Measurements from ENCODE around the gene TRA2B.

The TRA2B gene

GRCh38 chr3:185949515-185949914 is 11.7 kb upstream of the TRA2B start:
- DNase-seq: no peak

GRCh38 chr3:185948292-185948691 is 10.5 kb upstream of the TRA2B start:
- DNase-seq: no peak

DNA sequence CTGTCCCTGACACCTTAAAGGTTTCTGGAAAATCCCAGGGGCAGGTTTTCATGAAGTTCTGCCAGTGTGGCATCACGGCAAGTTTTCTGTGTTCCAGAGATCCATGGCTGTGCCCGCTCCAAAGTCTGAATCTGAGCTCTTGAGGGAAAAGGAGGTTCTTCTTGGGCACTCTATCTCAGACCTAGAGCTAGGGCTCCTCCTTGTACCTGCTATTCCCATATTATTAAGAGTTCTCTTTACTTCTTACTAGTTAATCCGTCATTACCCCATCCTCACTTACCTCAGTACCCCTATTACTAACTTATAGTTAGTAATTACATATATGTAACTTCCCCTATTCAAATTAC is 5.9 kb upstream of the TRA2B start:
- no peak for DNase-seq

DNA sequence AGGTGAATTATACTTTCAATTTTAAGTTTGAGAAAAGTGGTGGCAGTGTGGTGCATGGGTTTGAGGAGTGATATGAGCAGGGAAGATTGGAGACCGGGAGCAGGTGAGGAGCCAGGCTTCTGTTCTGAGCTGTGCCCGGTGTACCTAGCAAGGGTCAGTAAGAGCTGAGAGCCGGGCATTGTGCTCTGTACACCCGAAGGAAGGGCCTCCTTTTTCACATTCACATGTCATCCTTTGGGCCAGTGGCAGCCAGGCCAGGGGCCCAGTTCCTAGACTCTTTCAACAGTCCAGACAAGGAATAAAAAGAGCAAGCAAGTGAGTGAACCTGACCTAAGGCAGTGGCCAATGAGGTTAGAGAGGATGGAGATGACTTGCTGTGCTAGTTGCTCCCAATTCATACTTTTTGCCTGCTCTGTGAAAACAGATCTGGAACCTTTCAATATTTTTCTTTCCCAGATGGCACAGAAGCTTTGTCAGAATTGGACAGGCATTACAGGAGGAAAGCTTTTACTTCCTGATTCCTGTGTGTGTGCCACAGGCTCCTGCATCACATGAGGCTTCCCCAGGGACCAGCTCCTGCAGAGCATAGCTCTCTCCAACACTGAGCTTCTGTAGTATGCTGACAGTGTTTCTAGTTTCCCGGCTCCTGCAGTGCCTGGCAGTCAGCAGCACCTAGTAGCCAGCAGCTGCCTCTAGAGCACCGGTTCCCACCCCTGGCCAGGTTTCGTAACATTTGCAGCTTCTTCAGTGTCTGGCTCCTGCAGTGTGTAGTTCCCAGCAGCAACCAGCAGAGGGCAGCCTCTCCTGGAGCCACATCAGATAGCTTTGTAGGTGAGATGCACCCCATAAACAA is 5.3 kb upstream of the TRA2B start:
- DNase-seq: peak; percentile 83

- DNase-seq: no peak
These were observed 4.6 kb upstream of the TRA2B start for GRCh38 chr3:185942396-185942795.

GRCh38 chr3:185940951-185941350 is 3.1 kb upstream of the TRA2B start:
- DNase-seq: no peak

GRCh38 chr3:185939721-185940120 is 1.9 kb upstream of the TRA2B start:
- DNase-seq: no peak

DNA sequence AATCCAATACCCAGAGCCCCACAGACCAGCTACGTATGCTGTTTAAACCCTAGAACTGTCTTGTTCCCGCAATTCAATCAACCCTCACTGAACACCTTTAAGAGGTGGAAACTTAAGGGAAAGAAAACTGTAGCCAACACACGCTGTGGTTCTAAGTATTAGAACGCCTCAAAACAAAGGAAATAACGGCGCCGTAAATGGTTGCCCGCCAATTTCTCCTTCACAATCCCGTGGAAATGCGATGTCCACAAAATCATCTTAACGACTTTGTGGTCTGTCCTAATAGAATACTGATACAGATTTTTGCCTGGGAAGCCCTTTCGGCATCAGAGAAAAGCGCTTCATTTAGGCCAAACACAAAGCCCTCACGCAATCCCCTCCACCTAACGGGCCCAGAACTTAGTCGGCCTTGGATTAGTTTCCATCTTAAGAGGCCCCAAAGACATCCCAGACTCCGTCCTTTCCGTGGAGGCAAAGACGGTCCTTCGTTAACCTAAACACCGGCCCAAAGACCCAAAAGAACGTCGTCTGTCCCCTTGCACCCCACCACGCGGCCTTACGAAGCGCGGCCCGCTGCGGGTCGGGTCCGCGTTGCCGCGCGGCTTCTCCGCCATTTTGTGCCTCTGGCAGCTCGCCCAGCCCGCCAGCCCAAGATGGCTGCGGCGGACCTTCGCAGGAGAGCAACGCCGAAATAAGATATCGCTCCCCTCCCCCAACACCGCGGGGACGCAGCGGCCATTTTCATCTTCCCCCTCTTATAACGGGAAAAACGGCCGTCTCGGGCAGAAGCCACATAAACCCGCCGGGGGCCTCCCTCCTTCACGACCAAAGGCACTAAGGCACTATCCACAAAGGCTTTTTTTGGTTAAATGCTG is 763 bp downstream of the TRA2B start:
- DNase-seq: peak; percentile 90

GRCh38 chr3:185936273-185936629 is 1.6 kb downstream of the TRA2B start:
- DNase-seq: no peak

DNA sequence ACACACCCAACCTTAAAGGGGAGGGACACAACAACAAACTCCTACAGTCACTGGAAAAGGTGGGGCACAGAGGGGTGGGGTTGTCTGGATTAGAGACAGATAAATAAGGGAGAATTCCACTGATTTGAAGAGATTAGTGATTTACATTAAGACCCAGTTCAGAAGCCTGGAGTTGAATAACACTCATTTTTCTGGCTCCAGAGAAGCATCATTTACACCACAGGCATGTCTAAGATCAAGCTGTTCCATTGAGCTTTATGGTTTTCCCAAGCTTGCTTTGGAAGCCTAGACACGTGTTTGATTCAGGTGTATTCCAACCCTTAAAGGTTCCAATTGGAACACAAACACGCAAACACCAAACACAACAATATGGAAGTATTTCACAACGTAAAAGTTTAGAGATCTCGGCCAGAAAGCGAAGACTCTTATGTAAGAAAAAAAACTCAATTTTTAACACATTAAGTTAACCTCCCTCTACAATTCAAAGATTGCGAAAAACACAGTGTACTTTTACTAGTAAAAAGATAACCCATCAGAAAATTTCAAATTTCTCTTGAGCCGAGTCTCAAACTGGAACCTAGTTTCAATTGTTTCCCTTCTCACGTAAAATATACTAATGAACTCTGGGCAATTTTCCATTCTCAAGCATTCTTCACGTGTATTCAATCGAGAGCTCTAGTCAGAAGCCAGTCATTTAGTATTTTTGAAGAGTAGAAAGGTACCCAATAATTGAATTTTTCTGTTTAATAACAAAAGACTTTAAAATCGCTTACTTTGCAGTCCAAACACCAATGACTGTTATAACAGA is 2.1 kb downstream of the TRA2B start:
- no peak for DNase-seq

- DNase-seq: no peak
These were observed 2.9 kb downstream of the TRA2B start for GRCh38 chr3:185934767-185935464.

DNA sequence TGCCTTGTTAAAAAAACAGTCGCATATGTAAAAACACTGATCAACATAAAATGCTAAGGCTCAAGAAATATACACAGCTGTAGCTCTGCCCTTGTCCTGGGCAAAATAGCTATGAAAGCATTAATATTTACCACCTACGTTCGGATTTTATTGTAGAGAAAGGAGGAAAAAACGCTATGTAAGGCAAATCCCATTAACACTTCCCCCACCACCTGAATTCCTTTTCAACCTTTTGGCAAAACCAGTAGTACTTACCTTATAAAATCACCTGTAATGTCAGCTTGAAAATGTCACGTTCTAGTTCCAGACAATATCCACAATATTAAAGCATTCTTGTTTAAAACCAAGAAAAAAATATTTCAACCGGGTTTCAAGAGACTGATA is 3.6 kb downstream of the TRA2B start:
- DNase-seq: no peak

GRCh38 chr3:185933374-185934173 is 4.2 kb downstream of the TRA2B start:
- no peak for DNase-seq

GRCh38 chr3:185931777-185932612 is 5.8 kb downstream of the TRA2B start:
- DNase-seq: no peak

- no peak for DNase-seq
These were observed 7.3 kb downstream of the TRA2B start for GRCh38 chr3:185930393-185931107.

- no peak for DNase-seq
These were observed 8.3 kb downstream of the TRA2B start for GRCh38 chr3:185929192-185930151.

GRCh38 chr3:185928496-185928895 is 9.3 kb downstream of the TRA2B start:
- no peak for DNase-seq

- no peak for DNase-seq
These were observed 10.2 kb downstream of the TRA2B start for GRCh38 chr3:185927501-185928200.

Measured in activated naive CD4-positive, alpha-beta T cell treated with anti-CD3 and anti-CD28 coated beads, Interleukin-2, amount 50 U/mL, for 16 hours (primary cell).